HL-60 (cell line): ENCODE results near the gene SLC8B1.

Experiments used
- SPI1 ChIP-seq: IDR thresholded peaks from 2 replicates; pipeline ENCODE4 v1.6.1; 2012; ENCODE audit warnings: low read depth, mild to moderate bottlenecking, borderline replicate concordance
- TF ChIP-seq, protein P1 (sequence below): IDR thresholded peaks from one replicate; pipeline ENCODE4 v1.5.1; 2011; ENCODE audit warnings: low read length, control low read depth, inconsistent platforms; ENCODE audit not compliant: insufficient read depth

DNA sequence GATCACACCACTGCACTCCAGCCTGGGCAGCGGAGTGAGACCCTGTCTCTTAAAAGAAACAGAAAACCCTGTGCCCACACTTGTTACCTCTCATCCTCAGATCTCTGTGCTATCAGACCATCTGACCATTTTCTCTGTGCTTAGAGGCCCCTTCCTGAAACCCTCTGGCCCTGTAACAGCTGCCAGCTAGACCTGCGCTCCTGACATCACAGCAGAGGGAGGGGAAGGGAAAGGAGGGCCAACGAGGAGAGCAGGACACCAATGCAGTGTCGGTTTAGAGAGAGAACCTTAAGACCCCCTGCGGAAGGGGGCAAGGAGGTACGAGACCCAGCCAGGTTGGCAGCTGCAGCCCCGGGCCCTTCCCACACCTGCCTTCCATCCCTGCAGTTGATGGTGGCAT lies 42.4 kb downstream of the SLC8B1 start:
- TF ChIP-seq, protein P1, sequence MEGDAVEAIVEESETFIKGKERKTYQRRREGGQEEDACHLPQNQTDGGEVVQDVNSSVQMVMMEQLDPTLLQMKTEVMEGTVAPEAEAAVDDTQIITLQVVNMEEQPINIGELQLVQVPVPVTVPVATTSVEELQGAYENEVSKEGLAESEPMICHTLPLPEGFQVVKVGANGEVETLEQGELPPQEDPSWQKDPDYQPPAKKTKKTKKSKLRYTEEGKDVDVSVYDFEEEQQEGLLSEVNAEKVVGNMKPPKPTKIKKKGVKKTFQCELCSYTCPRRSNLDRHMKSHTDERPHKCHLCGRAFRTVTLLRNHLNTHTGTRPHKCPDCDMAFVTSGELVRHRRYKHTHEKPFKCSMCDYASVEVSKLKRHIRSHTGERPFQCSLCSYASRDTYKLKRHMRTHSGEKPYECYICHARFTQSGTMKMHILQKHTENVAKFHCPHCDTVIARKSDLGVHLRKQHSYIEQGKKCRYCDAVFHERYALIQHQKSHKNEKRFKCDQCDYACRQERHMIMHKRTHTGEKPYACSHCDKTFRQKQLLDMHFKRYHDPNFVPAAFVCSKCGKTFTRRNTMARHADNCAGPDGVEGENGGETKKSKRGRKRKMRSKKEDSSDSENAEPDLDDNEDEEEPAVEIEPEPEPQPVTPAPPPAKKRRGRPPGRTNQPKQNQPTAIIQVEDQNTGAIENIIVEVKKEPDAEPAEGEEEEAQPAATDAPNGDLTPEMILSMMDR: no peak
- TF ChIP-seq SPI1: no peak
